Osteoblast (primary cell): ENCODE measurements around the gene EBF4. TPM values are rescaled to one million over a fixed set of nuclear protein-coding genes. Genes with fewer than 3 reads are reported as not detected.

Source experiments
- DNase-seq: peaks from one replicate; pipeline ENCODE4 v3.0.0; 2011; ENCODE audit warnings: low spot score, mixed read lengths; ENCODE audit not compliant: insufficient read length; ENCODE audit errors: missing footprints
- H2AFZ ChIP-seq: 2 replicates; pipeline ENCODE4 v1.6.0; 2011; ENCODE audit warnings: mild to moderate bottlenecking, low read length
- H3K27ac ChIP-seq: 2 replicates; pipeline ENCODE4 v1.5.1; 2011; ENCODE audit warnings: mild to moderate bottlenecking, low read depth, low read length, moderate library complexity
- H3K27me3 ChIP-seq: 2 replicates; pipeline ENCODE4 v1.6.0; 2012; ENCODE audit warnings: mild to moderate bottlenecking, control low read depth, inconsistent platforms, low read length, moderate library complexity; ENCODE audit not compliant: insufficient read depth
- H3K36me3 ChIP-seq: 2 replicates; pipeline ENCODE4 v1.5.1; 2011; ENCODE audit warnings: mild to moderate bottlenecking, low read length, control low read depth, moderate library complexity; ENCODE audit not compliant: insufficient read depth
- H3K4me1 ChIP-seq: 2 replicates; pipeline ENCODE4 v1.5.1; 2011; ENCODE audit warnings: mild to moderate bottlenecking, low read length, control low read depth, moderate library complexity; ENCODE audit not compliant: insufficient read depth
- H3K4me2 ChIP-seq: 2 replicates; pipeline ENCODE4 v1.6.0; 2011; ENCODE audit warnings: mild to moderate bottlenecking, low read length; ENCODE audit not compliant: insufficient read depth
- H3K4me3 ChIP-seq: fragments of 200-600 bp; sonication (generic); 3 replicates; pipeline ENCODE4 v1.5.1; 2012; ENCODE audit warnings: mild to moderate bottlenecking, low read length, inconsistent platforms; ENCODE audit not compliant: insufficient read depth
- H3K79me2 ChIP-seq: 2 replicates; pipeline ENCODE4 v1.6.0; 2012; ENCODE audit warnings: mild to moderate bottlenecking, low read length, control low read depth, inconsistent platforms; ENCODE audit not compliant: insufficient read depth
- H3K9me3 ChIP-seq: 2 replicates; pipeline ENCODE4 v1.5.1; 2011; ENCODE audit warnings: low read depth, low read length, control low read depth
- H4K20me1 ChIP-seq: 2 replicates; pipeline ENCODE4 v1.6.0; 2012; ENCODE audit warnings: mild to moderate bottlenecking, low read length, control low read depth; ENCODE audit not compliant: insufficient read depth
- CTCF ChIP-seq: IDR thresholded peaks from 2 replicates; pipeline ENCODE4 v1.5.1; 2011; ENCODE audit warnings: mild to moderate bottlenecking, low read depth, low read length, moderate library complexity; ENCODE audit errors: extremely low read depth
- total RNA-seq: library from RNA; depleted of rRNA; stranded (reverse); fragments of >200 nt; gene quantifications from 2 replicates; pipeline ENCODE4 v1.2.3, GENCODE V29; 2012

Gene EBF4
- total RNA-seq, 1 donor, result under 0.01 TPM

GRCh38 chr20:2757969-2758368 is 65.4 kb downstream of the EBF4 start:
- H3K36me3 ChIP-seq, result no peaks in the 10 kb centered on the region
- no peak for TF ChIP-seq CTCF
- no peaks in the 10 kb centered on the region for H3K9me3 ChIP-seq
- DNase-seq, result peak; percentile 73
- no peaks in the 10 kb centered on the region for H4K20me1 ChIP-seq
- H3K4me3 ChIP-seq, result no peak overlapping the region
- no peaks in the 10 kb centered on the region for H3K4me1 ChIP-seq
- H3K4me2 ChIP-seq, result no peak overlapping the region
- peaks cover 57% of the 10 kb centered on the region for H3K27me3 ChIP-seq
- no peak overlapping the region for H2AFZ ChIP-seq
- H3K27ac ChIP-seq, result no peak overlapping the region
- no peaks in the 10 kb centered on the region for H3K79me2 ChIP-seq

- Histone ChIP-seq H3K4me2 (no peak overlapping the region), H3K4me1 (no peaks in the 10 kb centered on the region), H2AFZ (no peak overlapping the region), H3K79me2 (no peaks in the 10 kb centered on the region), H4K20me1 (no peaks in the 10 kb centered on the region), H3K4me3 (no peak overlapping the region), H3K27me3 (peaks cover 57% of the 10 kb centered on the region), H3K27ac (no peak overlapping the region), H3K36me3 (no peaks in the 10 kb centered on the region), H3K9me3 (no peaks in the 10 kb centered on the region)
- no peak for TF ChIP-seq CTCF
- peak; percentile 54 for DNase-seq
These were observed 66.6 kb downstream of the EBF4 start for GRCh38 chr20:2759143-2759542.

- DNase-seq, result peak; percentile 44
- Histone ChIP-seq H3K4me2 (no peak overlapping the region), H3K79me2 (no peaks in the 10 kb centered on the region), H3K4me3 (no peak overlapping the region), H4K20me1 (no peaks in the 10 kb centered on the region), H3K27me3 (peaks cover 57% of the 10 kb centered on the region), H2AFZ (no peak overlapping the region), H3K4me1 (no peaks in the 10 kb centered on the region), H3K9me3 (no peaks in the 10 kb centered on the region), H3K27ac (no peak overlapping the region), H3K36me3 (no peaks in the 10 kb centered on the region)
- TF ChIP-seq CTCF, result no peak
These were observed 67.2 kb downstream of the EBF4 start for GRCh38 chr20:2759603-2760296.

- no peak for TF ChIP-seq CTCF
- no peak overlapping the region for H3K4me3 ChIP-seq
- no peaks in the 10 kb centered on the region for H3K36me3 ChIP-seq
- H2AFZ ChIP-seq, result no peak overlapping the region
- H3K27ac ChIP-seq, result no peak overlapping the region
- H3K27me3 ChIP-seq, result peaks cover 53% of the 10 kb centered on the region
- no peaks in the 10 kb centered on the region for H3K9me3 ChIP-seq
- DNase-seq, result no peak
- H4K20me1 ChIP-seq, result no peaks in the 10 kb centered on the region
- no peaks in the 10 kb centered on the region for H3K4me1 ChIP-seq
- H3K79me2 ChIP-seq, result no peaks in the 10 kb centered on the region
- no peak overlapping the region for H3K4me2 ChIP-seq
These were observed 67.8 kb downstream of the EBF4 start for GRCh38 chr20:2760297-2760951.
